T1000 (cell line): ENCODE results near the gene TMEM167B.
"Not testable (repeated sequence)": the region's sequence is repeated elsewhere in the genome, so short reads cannot be mapped to it uniquely, and the experiment has no call there.

Experiments
- DNase-seq: peaks from one replicate; lab custom pipeline; 2025; ENCODE audit warnings: mixed read lengths; lab: John Stamatoyannopoulos, UW

Gene TMEM167B

DNA sequence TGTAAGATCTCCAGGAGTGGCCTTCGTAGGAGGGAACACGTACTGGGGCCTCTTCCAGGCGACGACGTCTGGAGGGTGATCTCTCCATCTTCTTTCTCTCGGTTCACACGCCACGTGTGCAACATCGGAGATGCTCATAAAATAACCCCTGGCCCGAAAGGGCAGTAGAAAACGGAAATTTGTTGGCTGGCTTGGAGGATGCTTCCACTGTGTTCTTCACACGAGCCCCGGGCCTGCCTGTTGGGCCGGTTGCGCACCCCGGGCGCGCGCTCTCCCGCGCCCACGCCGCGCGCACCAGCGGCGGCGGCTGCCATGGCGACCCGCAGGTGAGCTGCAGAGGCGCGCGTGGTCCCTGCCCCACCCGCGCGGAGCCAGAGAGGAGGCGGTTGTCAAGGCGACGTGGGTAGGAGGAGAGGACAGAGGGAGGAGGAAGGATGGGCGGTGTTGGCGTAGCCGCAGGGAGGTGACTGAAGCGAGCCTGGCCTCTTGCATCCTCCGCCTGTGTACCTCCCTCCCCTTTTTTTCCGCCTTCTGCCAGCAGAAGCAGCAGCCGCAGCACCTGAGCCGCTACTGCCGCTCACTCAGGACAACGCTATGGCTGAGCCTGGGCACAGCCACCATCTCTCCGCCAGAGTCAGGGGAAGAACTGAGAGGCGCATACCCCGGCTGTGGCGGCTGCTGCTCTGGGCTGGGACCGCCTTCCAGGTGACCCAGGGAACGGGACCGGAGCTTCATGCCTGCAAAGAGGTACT lies 23.2 kb downstream of the TMEM167B start, which contains the start of gene ELAPOR1:
TSS of gene ELAPOR1 (plus strand) at position 526 of the 752 bp plus-strand sequence. CDS start at position 595, 69 bp downstream.
- DNase-seq = peak; percentile 5

DNA sequence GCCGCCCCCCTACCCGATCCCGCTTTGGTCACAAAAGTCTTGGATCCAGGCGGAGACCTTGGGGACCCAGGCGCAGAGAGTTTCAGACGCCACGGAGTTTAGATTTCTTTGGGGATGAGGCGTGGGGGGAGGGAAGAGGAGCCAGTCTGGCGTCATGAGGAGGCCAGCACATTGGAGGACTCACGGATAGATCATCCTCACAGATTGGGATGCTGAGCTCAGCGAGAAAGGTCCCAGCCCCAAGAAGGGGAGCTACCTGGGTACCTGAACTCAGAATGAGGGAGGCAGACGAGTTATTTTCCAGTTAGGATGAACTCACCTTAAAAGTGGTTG lies 23.7 kb downstream of the TMEM167B start:
- no peak for DNase-seq

DNA sequence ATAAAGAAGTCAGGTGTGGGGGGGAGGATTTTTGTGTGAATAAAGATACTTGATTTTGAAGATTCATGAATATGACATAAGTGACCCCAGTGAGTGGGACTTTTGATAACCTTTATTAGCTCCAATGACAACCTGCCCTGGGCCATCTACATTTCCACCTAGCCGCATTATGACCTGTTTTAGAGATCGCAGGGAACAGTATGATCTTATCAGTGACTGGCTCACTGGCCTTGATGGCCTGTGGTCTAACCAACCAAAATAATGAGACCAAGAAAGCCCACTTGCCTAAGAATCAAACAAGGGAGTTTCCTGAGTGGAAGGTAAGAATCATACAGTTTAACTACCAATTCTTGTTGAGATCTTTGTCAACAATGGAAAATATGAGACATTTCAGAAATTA lies 25.1 kb downstream of the TMEM167B start:
- no peak for DNase-seq

GRCh38 chr1:109116286-109116685 lies 25.7 kb downstream of the TMEM167B start:
- no peak for DNase-seq

DNA sequence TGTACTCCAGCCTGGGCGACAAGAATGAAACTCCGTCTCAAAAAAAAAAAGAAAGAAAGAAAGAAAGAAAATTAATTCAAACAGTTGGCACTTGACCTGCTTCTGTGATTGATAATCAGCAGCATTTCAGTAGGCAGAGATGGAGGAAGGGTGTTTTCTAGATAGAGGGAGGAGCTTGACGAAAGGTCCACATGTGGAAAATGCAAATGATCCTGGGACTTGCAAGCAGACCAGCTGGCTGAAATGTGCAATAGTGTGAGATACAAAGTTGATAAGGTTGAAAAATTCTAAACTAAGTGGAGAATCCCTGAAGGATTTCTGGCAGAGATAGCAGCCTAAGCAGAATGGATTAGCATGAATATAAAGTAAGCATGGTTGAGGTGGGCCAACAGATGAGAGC lies 27.5 kb downstream of the TMEM167B start:
- no peak for DNase-seq

DNA sequence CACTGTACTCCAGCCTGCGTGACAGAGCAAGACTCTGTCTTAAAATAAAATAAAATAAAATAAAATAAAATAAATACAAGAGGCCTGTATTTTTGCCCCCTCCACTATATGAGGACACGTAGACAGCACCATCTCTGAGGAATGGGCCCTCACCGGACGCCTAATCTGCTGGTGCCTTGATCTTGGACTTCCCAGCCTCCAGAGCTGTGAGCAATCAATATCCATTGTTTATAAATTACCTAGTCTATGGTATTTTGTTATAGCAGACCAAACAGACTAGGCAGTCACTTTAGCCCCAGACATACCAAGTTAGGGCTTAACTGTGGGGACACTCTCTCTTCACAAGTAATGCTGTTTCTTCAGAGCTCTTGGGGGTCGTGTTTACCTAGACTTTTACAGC lies 29.8 kb downstream of the TMEM167B start:
- no peak for DNase-seq

DNA sequence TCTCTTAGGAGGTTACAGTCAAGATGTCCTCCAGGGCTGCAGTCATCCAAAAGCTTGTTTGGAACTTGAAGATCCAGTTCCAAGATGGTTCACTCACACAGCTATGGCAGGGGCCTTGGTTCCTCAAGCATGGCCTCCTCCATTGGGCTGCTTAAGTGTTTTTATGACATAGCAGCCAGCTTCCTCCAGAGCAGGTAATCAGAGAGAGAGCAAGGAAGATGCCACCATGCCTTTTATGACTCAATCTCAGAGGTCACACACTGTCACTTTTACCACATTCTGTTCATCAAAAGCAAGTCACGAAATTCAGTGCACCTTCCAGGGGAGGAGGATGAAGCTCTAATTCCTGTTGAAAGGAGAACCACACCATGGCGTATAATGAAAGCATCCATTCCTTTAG lies 40.5 kb downstream of the TMEM167B start:
- DNase-seq = no peak

- no peak for DNase-seq
These were observed 41.2 kb downstream of the TMEM167B start for GRCh38 chr1:109131800-109132199.

GRCh38 chr1:109133002-109133706 lies 42.6 kb downstream of the TMEM167B start:
- no peak for DNase-seq

- no peak for DNase-seq
These were observed 43.3 kb downstream of the TMEM167B start for GRCh38 chr1:109133815-109134214.

DNA sequence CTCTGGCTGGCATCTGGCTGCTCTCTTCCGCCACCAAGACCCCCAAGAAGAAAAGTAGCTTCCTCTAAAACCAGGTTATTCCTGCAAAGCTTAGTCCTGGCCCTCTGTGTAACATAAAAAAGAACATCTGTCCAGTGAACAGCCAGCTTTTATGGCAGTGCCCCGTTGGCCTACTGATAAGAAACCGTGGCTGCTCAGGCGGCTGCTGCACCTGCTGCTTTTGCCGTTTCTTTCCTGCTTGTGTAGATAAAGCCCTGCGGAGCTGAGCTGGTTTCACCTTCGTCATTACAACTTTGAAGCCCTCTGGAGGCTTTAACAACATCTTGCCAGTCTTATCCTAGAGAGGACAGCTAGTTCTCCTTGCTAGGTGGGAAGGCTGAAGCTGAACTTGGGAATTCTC lies 43.9 kb downstream of the TMEM167B start:
- DNase-seq = no peak

GRCh38 chr1:109135940-109136339 lies 45.4 kb downstream of the TMEM167B start:
- no peak for DNase-seq

DNA sequence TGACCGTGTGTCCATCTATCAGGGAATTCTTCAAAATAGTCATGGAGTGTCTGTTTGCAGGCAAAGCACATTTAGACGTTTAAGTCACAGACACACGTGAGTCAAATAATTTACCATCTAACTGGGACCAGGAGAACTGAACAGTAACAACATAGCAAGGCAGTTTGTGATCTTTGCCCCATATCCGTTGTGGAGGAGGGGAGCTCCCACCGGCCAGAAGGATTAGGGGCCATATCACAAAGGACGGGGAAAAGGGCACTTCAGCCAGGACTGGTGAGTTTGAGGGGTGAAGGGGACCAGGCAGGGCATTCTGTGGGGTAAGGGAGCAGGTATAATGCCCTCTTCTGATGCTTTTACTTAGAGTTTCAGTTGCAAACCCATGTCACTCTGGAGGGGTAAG lies 46.2 kb downstream of the TMEM167B start:
- no peak for DNase-seq

DNA sequence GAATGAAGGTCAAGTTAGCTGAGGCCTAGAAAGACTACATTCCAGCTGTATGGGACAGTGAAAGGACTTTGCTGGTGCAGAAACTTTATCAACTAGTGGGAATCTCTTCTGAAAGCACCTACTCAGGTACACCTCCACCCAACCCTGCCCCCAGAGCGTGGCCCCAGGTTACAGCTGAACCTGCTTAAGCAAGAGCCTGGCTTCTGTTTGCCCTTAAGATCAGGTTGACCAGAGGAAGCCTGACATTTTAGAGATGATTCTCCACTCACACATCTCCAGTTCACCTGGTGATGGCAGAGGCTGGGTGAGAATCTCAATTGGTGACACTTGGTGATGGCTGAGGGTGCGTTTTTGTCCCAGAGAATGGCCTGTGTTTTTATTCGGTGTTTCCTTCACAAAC lies 47.4 kb downstream of the TMEM167B start:
- DNase-seq = no peak

DNA sequence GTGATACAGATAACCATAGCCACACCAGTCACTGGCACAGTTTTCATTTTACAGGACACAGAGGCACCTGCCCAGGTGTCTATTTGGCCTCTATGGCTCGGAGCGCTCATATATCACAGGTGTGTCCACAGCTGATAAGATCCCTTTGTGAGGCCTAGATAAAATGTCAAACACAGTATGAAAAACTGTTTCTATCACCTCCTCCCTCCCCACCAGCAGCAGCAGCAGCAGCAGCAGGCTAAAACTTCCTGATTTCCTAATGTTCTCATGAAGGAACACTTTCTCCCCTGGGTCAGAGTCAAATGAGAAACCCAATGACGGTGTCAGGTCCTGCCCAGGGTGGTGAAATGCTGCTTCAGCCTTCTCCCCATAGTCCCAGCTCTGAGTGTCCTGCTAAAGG lies 47.8 kb downstream of the TMEM167B start:
- DNase-seq = no peak

DNA sequence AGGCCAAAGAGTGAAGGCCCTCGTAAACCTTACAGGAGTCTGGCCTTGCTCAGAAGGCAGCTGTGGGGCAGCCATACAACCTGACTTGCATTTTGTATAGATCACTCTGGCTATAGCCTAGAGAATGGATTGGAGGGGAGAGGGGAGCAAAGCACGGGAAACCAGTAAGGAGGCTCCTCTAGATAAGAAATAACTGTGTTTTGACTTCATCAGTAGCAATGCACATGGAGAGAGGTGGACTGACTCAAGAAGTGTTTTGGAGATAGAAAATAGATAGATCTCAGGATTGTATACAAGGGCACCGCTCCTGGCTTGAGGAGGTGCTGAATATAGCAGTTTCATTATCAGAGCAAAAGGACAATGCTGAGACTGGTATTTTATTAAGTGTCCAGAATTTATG lies 49.8 kb downstream of the TMEM167B start:
- no peak for DNase-seq

DNA sequence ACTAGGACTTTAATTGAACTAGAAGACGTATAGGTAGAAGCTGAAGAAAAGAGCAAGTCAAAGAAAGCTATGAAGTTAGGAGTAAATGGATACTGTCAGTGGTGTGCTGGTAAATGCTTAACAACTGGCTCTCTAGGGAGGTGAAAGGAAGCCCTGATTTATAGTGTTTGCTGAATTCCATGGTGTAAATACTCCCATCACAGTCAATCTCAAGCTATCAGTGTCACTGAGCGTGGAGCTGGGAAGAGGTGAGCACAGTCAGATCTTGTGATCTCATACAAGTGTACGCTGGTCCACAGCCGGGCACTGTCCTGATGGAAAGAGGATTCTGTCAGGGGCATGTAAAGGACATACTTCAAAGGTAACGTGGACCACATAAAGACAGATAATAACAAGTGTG lies 51.7 kb downstream of the TMEM167B start:
- DNase-seq = no peak

GRCh38 chr1:109142725-109143124 lies 52.2 kb downstream of the TMEM167B start:
- DNase-seq = not testable (repeated sequence)
